ENCODE measurements around the gene RPE.

Gene RPE

GRCh38 chr2:209965723-209966122 lies 36.7 kb upstream of the RPE start:
- no peaks in the 10 kb centered on the region for H3K4me1 ChIP-seq (ENCODE audit: control insufficient read depth, low read depth, low read length)
- H3K36me3 ChIP-seq (ENCODE audit: control insufficient read depth, insufficient read depth, low read length), result no peaks in the 10 kb centered on the region
- no peak overlapping the region for H4K8ac ChIP-seq (ENCODE audit: low read depth, low read length)
- no peak overlapping the region for H3K27ac ChIP-seq (ENCODE audit: low read depth, low read length)
- no peak overlapping the region for H2AK5ac ChIP-seq (ENCODE audit: low read length)
- DNase-seq, result peak; percentile 37
- H3K27me3 ChIP-seq (ENCODE audit: insufficient read depth, low read length, poor library complexity), result no peaks in the 10 kb centered on the region
- no peak overlapping the region for H2BK120ac ChIP-seq (ENCODE audit: low read depth, low read length)
- no peak overlapping the region for H2BK5ac ChIP-seq (ENCODE audit: low read length)
- no peaks in the 10 kb centered on the region for H3K79me1 ChIP-seq (ENCODE audit: low read length)
- H2BK15ac ChIP-seq (replicated peaks; ENCODE audit: low read depth), result no peak overlapping the region
- H3K56ac ChIP-seq (ENCODE audit: low read length), result no peak overlapping the region
- no peak overlapping the region for H3K18ac ChIP-seq (ENCODE audit: low read length)
- no peak overlapping the region for H4K5ac ChIP-seq (ENCODE audit: low read length)
- no peak overlapping the region for H3K23ac ChIP-seq (ENCODE audit: low read length)
- WGBS (ENCODE audit: extremely low coverage, insufficient coverage, low lambda C conversion rate), result no CpG with 5 or more reads among the region's 2 CpGs
- H3K9ac ChIP-seq (ENCODE audit: low read length), result no peak overlapping the region
- no peak overlapping the region for H3K4me3 ChIP-seq (ENCODE audit: low read length)
- no peak overlapping the region for H3K4ac ChIP-seq (ENCODE audit: low read depth, low read length)
- H3K79me2 ChIP-seq (ENCODE audit: control insufficient read depth, insufficient read depth, low read length), result no peaks in the 10 kb centered on the region
- H3K4me2 ChIP-seq (ENCODE audit: low read length), result no peak overlapping the region

DNA sequence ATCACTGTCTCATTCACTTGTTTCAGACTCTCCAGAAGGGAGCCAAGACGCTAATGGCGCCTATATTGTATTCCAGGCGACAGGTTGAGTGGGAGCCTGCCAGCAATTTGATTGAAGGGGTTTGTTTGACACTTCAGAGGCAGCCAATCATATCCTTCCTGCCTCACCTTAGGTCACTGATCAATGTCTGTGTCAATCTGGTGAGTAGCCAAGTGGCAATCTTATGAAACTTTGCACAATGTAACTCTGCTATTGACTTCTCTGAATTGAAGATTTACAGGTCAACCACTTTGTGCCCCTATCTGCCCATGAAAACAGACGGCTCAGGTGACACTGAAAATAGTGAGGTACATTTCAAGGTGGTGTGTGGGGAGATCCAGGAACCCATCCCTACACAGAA lies 32.7 kb upstream of the RPE start:
- H2AK5ac ChIP-seq (ENCODE audit: low read length), result no peak overlapping the region
- H2BK15ac ChIP-seq (replicated peaks; ENCODE audit: low read depth), result no peak overlapping the region
- no CpG with 5 or more reads among the region's 4 CpGs for WGBS (ENCODE audit: extremely low coverage, insufficient coverage, low lambda C conversion rate)
- H3K79me2 ChIP-seq (ENCODE audit: control insufficient read depth, insufficient read depth, low read length), result no peaks in the 10 kb centered on the region
- H4K5ac ChIP-seq (ENCODE audit: low read length), result no peak overlapping the region
- H3K9ac ChIP-seq (ENCODE audit: low read length), result no peak overlapping the region
- H2BK5ac ChIP-seq (ENCODE audit: low read length), result no peak overlapping the region
- no peak overlapping the region for H3K4me3 ChIP-seq (ENCODE audit: low read length)
- H3K23ac ChIP-seq (ENCODE audit: low read length), result no peak overlapping the region
- H3K79me1 ChIP-seq (ENCODE audit: low read length), result no peaks in the 10 kb centered on the region
- no peak overlapping the region for H4K8ac ChIP-seq (ENCODE audit: low read depth, low read length)
- no peak overlapping the region for H3K18ac ChIP-seq (ENCODE audit: low read length)
- no peak overlapping the region for H3K4ac ChIP-seq (ENCODE audit: low read depth, low read length)
- no peaks in the 10 kb centered on the region for H3K4me1 ChIP-seq (ENCODE audit: control insufficient read depth, low read depth, low read length)
- H3K56ac ChIP-seq (ENCODE audit: low read length), result no peak overlapping the region
- H3K36me3 ChIP-seq (ENCODE audit: control insufficient read depth, insufficient read depth, low read length), result no peaks in the 10 kb centered on the region
- DNase-seq, result no peak
- no peak overlapping the region for H3K27ac ChIP-seq (ENCODE audit: low read depth, low read length)
- H2BK120ac ChIP-seq (ENCODE audit: low read depth, low read length), result no peak overlapping the region
- H3K27me3 ChIP-seq (ENCODE audit: insufficient read depth, low read length, poor library complexity), result no peaks in the 10 kb centered on the region
- H3K4me2 ChIP-seq (ENCODE audit: low read length), result no peak overlapping the region

DNA sequence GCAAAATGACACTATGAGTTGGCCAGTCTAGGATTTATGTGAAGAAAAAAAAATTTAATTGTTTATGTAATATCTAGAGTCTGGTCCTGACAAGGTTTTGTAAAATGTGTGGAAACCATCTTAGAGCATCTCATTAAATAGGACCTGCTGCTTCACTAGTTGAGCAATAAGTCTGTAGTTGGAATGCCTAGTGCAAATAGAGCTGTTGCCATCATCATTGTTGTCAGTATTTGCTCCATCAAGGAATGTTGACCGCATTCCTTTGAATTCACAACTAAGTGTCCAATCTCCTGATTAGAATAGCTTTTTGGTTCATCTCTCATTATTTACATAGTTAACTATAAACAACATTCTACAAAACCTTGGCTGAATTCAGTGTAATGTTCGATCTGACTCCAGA lies 32.2 kb upstream of the RPE start:
- WGBS (ENCODE audit: extremely low coverage, insufficient coverage, low lambda C conversion rate), result no CpG with 5 or more reads among the region's 2 CpGs
- Histone ChIP-seq H3K4me3 (ENCODE audit: low read length) (no peak overlapping the region), H2AK5ac (ENCODE audit: low read length) (no peak overlapping the region), H3K79me2 (ENCODE audit: control insufficient read depth, insufficient read depth, low read length) (no peaks in the 10 kb centered on the region), H3K27ac (ENCODE audit: low read depth, low read length) (no peak overlapping the region), H3K4me2 (ENCODE audit: low read length) (no peak overlapping the region), H3K4me1 (ENCODE audit: control insufficient read depth, low read depth, low read length) (no peaks in the 10 kb centered on the region), H4K8ac (ENCODE audit: low read depth, low read length) (no peak overlapping the region), H2BK120ac (ENCODE audit: low read depth, low read length) (no peak overlapping the region), H3K27me3 (ENCODE audit: insufficient read depth, low read length, poor library complexity) (no peaks in the 10 kb centered on the region), H3K9ac (ENCODE audit: low read length) (no peak overlapping the region), H4K5ac (ENCODE audit: low read length) (no peak overlapping the region), H3K4ac (ENCODE audit: low read depth, low read length) (no peak overlapping the region), H3K18ac (ENCODE audit: low read length) (no peak overlapping the region), H3K56ac (ENCODE audit: low read length) (no peak overlapping the region), H3K36me3 (ENCODE audit: control insufficient read depth, insufficient read depth, low read length) (no peaks in the 10 kb centered on the region), H3K23ac (ENCODE audit: low read length) (no peak overlapping the region), H3K79me1 (ENCODE audit: low read length) (no peaks in the 10 kb centered on the region), H2BK5ac (ENCODE audit: low read length) (no peak overlapping the region), H2BK15ac (replicated peaks; ENCODE audit: low read depth) (no peak overlapping the region)
- DNase-seq, result no peak

GRCh38 chr2:209970711-209971110 lies 31.7 kb upstream of the RPE start:
- H2AK5ac ChIP-seq (ENCODE audit: low read length), result no peak overlapping the region
- H3K9ac ChIP-seq (ENCODE audit: low read length), result no peak overlapping the region
- no peaks in the 10 kb centered on the region for H3K4me1 ChIP-seq (ENCODE audit: control insufficient read depth, low read depth, low read length)
- no peak for DNase-seq
- no peak overlapping the region for H3K4me3 ChIP-seq (ENCODE audit: low read length)
- H3K79me1 ChIP-seq (ENCODE audit: low read length), result no peaks in the 10 kb centered on the region
- no peaks in the 10 kb centered on the region for H3K36me3 ChIP-seq (ENCODE audit: control insufficient read depth, insufficient read depth, low read length)
- WGBS (ENCODE audit: extremely low coverage, insufficient coverage, low lambda C conversion rate), result no CpG with 5 or more reads among the region's 4 CpGs
- H3K23ac ChIP-seq (ENCODE audit: low read length), result no peak overlapping the region
- H3K27ac ChIP-seq (ENCODE audit: low read depth, low read length), result no peak overlapping the region
- no peak overlapping the region for H3K56ac ChIP-seq (ENCODE audit: low read length)
- no peak overlapping the region for H4K8ac ChIP-seq (ENCODE audit: low read depth, low read length)
- no peak overlapping the region for H3K18ac ChIP-seq (ENCODE audit: low read length)
- H3K27me3 ChIP-seq (ENCODE audit: insufficient read depth, low read length, poor library complexity), result no peaks in the 10 kb centered on the region
- H3K79me2 ChIP-seq (ENCODE audit: control insufficient read depth, insufficient read depth, low read length), result no peaks in the 10 kb centered on the region
- no peak overlapping the region for H3K4me2 ChIP-seq (ENCODE audit: low read length)
- no peak overlapping the region for H2BK5ac ChIP-seq (ENCODE audit: low read length)
- no peak overlapping the region for H2BK15ac ChIP-seq (replicated peaks; ENCODE audit: low read depth)
- no peak overlapping the region for H3K4ac ChIP-seq (ENCODE audit: low read depth, low read length)
- no peak overlapping the region for H4K5ac ChIP-seq (ENCODE audit: low read length)
- no peak overlapping the region for H2BK120ac ChIP-seq (ENCODE audit: low read depth, low read length)

DNA sequence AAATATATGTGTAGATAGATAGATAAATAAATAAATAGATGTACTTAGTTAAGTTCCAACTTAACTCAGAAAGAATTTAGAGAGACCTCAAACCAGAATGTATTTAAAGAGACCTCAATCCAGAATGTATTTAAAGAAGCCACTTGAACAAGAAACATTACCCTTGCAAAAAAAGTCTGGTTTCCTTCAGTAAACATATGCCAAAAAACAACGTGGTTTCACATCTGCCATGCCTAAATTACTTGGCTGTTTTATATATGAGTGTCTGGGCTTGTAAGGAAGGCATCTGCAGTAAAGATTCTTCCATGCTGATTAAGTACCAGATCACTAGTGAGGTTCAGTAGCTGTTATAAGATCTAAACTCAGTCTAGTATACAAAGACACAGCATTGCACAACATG lies 29.1 kb upstream of the RPE start:
- no peak overlapping the region for H2BK5ac ChIP-seq (ENCODE audit: low read length)
- H3K4ac ChIP-seq (ENCODE audit: low read depth, low read length), result no peak overlapping the region
- no peak for DNase-seq
- H3K18ac ChIP-seq (ENCODE audit: low read length), result no peak overlapping the region
- no CpG with 5 or more reads among the region's 1 CpG for WGBS (ENCODE audit: extremely low coverage, insufficient coverage, low lambda C conversion rate)
- no peak overlapping the region for H3K4me2 ChIP-seq (ENCODE audit: low read length)
- H2BK15ac ChIP-seq (replicated peaks; ENCODE audit: low read depth), result no peak overlapping the region
- H3K36me3 ChIP-seq (ENCODE audit: control insufficient read depth, insufficient read depth, low read length), result no peaks in the 10 kb centered on the region
- no peaks in the 10 kb centered on the region for H3K79me1 ChIP-seq (ENCODE audit: low read length)
- no peak overlapping the region for H3K56ac ChIP-seq (ENCODE audit: low read length)
- no peaks in the 10 kb centered on the region for H3K79me2 ChIP-seq (ENCODE audit: control insufficient read depth, insufficient read depth, low read length)
- H4K5ac ChIP-seq (ENCODE audit: low read length), result no peak overlapping the region
- H3K27ac ChIP-seq (ENCODE audit: low read depth, low read length), result no peak overlapping the region
- no peak overlapping the region for H2BK120ac ChIP-seq (ENCODE audit: low read depth, low read length)
- H3K4me3 ChIP-seq (ENCODE audit: low read length), result no peak overlapping the region
- H3K4me1 ChIP-seq (ENCODE audit: control insufficient read depth, low read depth, low read length), result no peaks in the 10 kb centered on the region
- no peaks in the 10 kb centered on the region for H3K27me3 ChIP-seq (ENCODE audit: insufficient read depth, low read length, poor library complexity)
- H3K23ac ChIP-seq (ENCODE audit: low read length), result no peak overlapping the region
- no peak overlapping the region for H2AK5ac ChIP-seq (ENCODE audit: low read length)
- H4K8ac ChIP-seq (ENCODE audit: low read depth, low read length), result no peak overlapping the region
- H3K9ac ChIP-seq (ENCODE audit: low read length), result no peak overlapping the region

DNA sequence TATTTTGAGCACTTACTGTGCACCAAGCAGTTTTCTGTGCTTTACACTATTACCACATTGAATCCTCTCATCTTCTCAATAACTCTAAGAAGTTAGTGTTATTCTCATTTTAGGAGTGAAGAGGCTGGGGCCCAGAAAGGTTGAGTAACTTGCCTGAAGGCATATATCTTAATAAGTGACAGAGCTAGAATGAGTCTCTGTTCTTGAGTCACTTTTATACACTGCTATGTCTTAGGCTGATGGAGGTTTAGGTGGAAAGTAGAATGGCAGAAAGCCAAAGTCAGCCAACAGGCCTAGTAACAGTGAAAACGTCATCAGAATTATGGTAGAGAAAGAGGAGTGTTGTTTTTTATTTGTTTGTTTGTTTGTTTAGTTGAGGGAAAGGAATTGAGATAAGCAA lies 27.9 kb upstream of the RPE start:
- H3K79me1 ChIP-seq (ENCODE audit: low read length), result no peaks in the 10 kb centered on the region
- H2BK5ac ChIP-seq (ENCODE audit: low read length), result no peak overlapping the region
- H2BK120ac ChIP-seq (ENCODE audit: low read depth, low read length), result no peak overlapping the region
- no peak overlapping the region for H3K56ac ChIP-seq (ENCODE audit: low read length)
- H3K79me2 ChIP-seq (ENCODE audit: control insufficient read depth, insufficient read depth, low read length), result no peaks in the 10 kb centered on the region
- no peaks in the 10 kb centered on the region for H3K36me3 ChIP-seq (ENCODE audit: control insufficient read depth, insufficient read depth, low read length)
- H3K4me1 ChIP-seq (ENCODE audit: control insufficient read depth, low read depth, low read length), result no peaks in the 10 kb centered on the region
- no peak overlapping the region for H3K27ac ChIP-seq (ENCODE audit: low read depth, low read length)
- H3K18ac ChIP-seq (ENCODE audit: low read length), result no peak overlapping the region
- H3K27me3 ChIP-seq (ENCODE audit: insufficient read depth, low read length, poor library complexity), result no peaks in the 10 kb centered on the region
- no peak overlapping the region for H3K4me2 ChIP-seq (ENCODE audit: low read length)
- H4K8ac ChIP-seq (ENCODE audit: low read depth, low read length), result no peak overlapping the region
- H3K4me3 ChIP-seq (ENCODE audit: low read length), result no peak overlapping the region
- H3K4ac ChIP-seq (ENCODE audit: low read depth, low read length), result no peak overlapping the region
- no peak overlapping the region for H2BK15ac ChIP-seq (replicated peaks; ENCODE audit: low read depth)
- H3K9ac ChIP-seq (ENCODE audit: low read length), result no peak overlapping the region
- no peak overlapping the region for H4K5ac ChIP-seq (ENCODE audit: low read length)
- WGBS (ENCODE audit: extremely low coverage, insufficient coverage, low lambda C conversion rate), result no CpG with 5 or more reads among the region's 1 CpG
- no peak overlapping the region for H3K23ac ChIP-seq (ENCODE audit: low read length)
- no peak overlapping the region for H2AK5ac ChIP-seq (ENCODE audit: low read length)
- no peak for DNase-seq

Measured in mesendoderm (in vitro differentiated cells).